Neural cell (in vitro differentiated cells): ENCODE measurements around the gene TSPAN3. TPM values are rescaled to one million over a fixed set of nuclear protein-coding genes. Genes with fewer than 3 reads are reported as not detected.

Source experiments
- H2AFZ ChIP-seq: fragments of 200-600, 300-800 bp; sonication (generic), shearing (Covaris generic); 2 replicates; pipeline ENCODE4 v1.6.0; 2014; ENCODE audit warnings: low read depth, mild to moderate bottlenecking, antibody characterized with exemption, low read length, moderate library complexity
- H3F3A ChIP-seq: fragments of 200-600 bp; shearing (Covaris generic); 2 replicates; pipeline ENCODE4 v1.6.1; 2016; ENCODE audit warnings: mild to moderate bottlenecking, moderate library complexity, mixed read lengths, antibody characterized with exemption, low read length; ENCODE audit not compliant: insufficient read depth, poor library complexity, severe bottlenecking
- H3K27ac ChIP-seq: fragments of 200-600, 300-800 bp; sonication (generic), shearing (Covaris generic); 2 replicates; pipeline ENCODE4 v1.5.1; 2014; ENCODE audit warnings: mild to moderate bottlenecking, low read length, moderate library complexity
- H3K27me3 ChIP-seq: fragments of 300-800, 200-600 bp; sonication (generic), shearing (Covaris generic); 2 replicates; pipeline ENCODE4 v1.6.0; 2014; ENCODE audit warnings: mild to moderate bottlenecking, low read depth, low read length, moderate library complexity; ENCODE audit not compliant: insufficient read depth
- H3K36me3 ChIP-seq: fragments of 300-800, 200-600 bp; sonication (generic), shearing (Covaris generic); 2 replicates; pipeline ENCODE4 v1.5.1; 2014; ENCODE audit warnings: mild to moderate bottlenecking, antibody characterized with exemption, low read length, moderate library complexity; ENCODE audit not compliant: insufficient read depth
- H3K4me2 ChIP-seq: fragments of 300-800, 200-600 bp; sonication (generic), shearing (Covaris generic); 2 replicates; pipeline ENCODE4 v1.6.0; 2014; ENCODE audit warnings: mild to moderate bottlenecking, low read length
- H3K4me3 ChIP-seq: fragments of 300-800, 200-600 bp; sonication (generic), shearing (Covaris generic); 2 replicates; pipeline ENCODE4 v1.5.1; 2014; ENCODE audit warnings: mild to moderate bottlenecking, low read length, moderate library complexity
- H3K79me2 ChIP-seq: fragments of 200-600 bp; shearing (Covaris generic); replicated peaks from 2 replicates; pipeline ENCODE4 v1.6.0; 2014; ENCODE audit warnings: mild to moderate bottlenecking, low read length, moderate library complexity; ENCODE audit not compliant: insufficient read depth
- H3K9ac ChIP-seq: fragments of 300-800, 200-600 bp; sonication (generic), shearing (Covaris generic); 2 replicates; pipeline ENCODE4 v1.6.1; 2016; ENCODE audit warnings: mild to moderate bottlenecking, low read length, mixed read lengths
- H3K9me2 ChIP-seq: fragments of 200-600 bp; shearing (Covaris generic); 2 replicates; pipeline ENCODE4 v1.6.1; 2016; ENCODE audit warnings: mild to moderate bottlenecking, low read length, mixed read lengths; ENCODE audit not compliant: insufficient read depth
- H3K9me3 ChIP-seq: fragments of 200-600, 300-800 bp; sonication (generic), shearing (Covaris generic); 2 replicates; pipeline ENCODE4 v1.6.1; 2016; ENCODE audit warnings: mild to moderate bottlenecking, mixed run types, low read length, moderate library complexity, mixed read lengths
- H4K20me1 ChIP-seq: fragments of 200-600 bp; shearing (Covaris generic); 2 replicates; pipeline ENCODE4 v1.6.1; 2016; ENCODE audit warnings: mild to moderate bottlenecking, mixed run types; ENCODE audit not compliant: insufficient read depth
- EP300 ChIP-seq: fragments of 450-650 bp; conservative IDR thresholded peaks from 2 replicates; pipeline ENCODE4 v1.6.1; 2014; ENCODE audit warnings: antibody characterized with exemption, mild to moderate bottlenecking, moderate library complexity; ENCODE audit not compliant: poor library complexity, severe bottlenecking
- EZH2 ChIP-seq: fragments of 200-600, 300-800 bp; shearing (Covaris generic), sonication (generic); IDR thresholded peaks from 2 replicates; pipeline ENCODE4 v1.6.1; 2014; ENCODE audit warnings: antibody characterized with exemption, low read length, borderline replicate concordance, mild to moderate bottlenecking; ENCODE audit not compliant: insufficient read depth, poor library complexity, severe bottlenecking
- MXI1 ChIP-seq: fragments of 450-650 bp; conservative IDR thresholded peaks from 2 replicates; pipeline ENCODE4 v1.6.1; 2014; ENCODE audit warnings: antibody characterized with exemption, mild to moderate bottlenecking; ENCODE audit not compliant: poor library complexity, severe bottlenecking
- POLR2AphosphoS5 ChIP-seq: IDR thresholded peaks from 2 replicates; pipeline ENCODE4 v1.6.1; 2012
- RAD21 ChIP-seq: fragments of 450-650 bp; conservative IDR thresholded peaks from 2 replicates; pipeline ENCODE4 v1.6.1; 2014; ENCODE audit warnings: antibody characterized with exemption, mild to moderate bottlenecking, moderate library complexity
- SMC3 ChIP-seq: fragments of 450-650 bp; conservative IDR thresholded peaks from 2 replicates; pipeline ENCODE4 v1.6.1; 2014; ENCODE audit warnings: antibody characterized with exemption, mild to moderate bottlenecking, moderate library complexity; ENCODE audit not compliant: poor library complexity
- TAF1 ChIP-seq: IDR thresholded peaks from 2 replicates; pipeline ENCODE4 v1.6.1; 2012; ENCODE audit warnings: low read depth
- polyA plus RNA-seq: library from polyadenylated mRNA; depleted of rRNA; stranded (reverse); fragments of >200 nt; gene quantifications from 2 replicates; pipeline ENCODE4 v1.2.3, GENCODE V29; 2014
- TF ChIP-seq, protein P1 (sequence below): IDR thresholded peaks from 2 replicates; pipeline ENCODE4 v1.6.1; 2012; ENCODE audit warnings: borderline replicate concordance
- TF ChIP-seq, protein P2 (sequence below): fragments of 450-650 bp; IDR thresholded peaks from 2 replicates; pipeline ENCODE4 v1.5.1; 2014; ENCODE audit warnings: antibody characterized with exemption, mild to moderate bottlenecking, moderate library complexity; ENCODE audit not compliant: poor library complexity, severe bottlenecking

Gene TSPAN3
- polyA plus RNA-seq, 1 donor from 2014 or later: 815 TPM

DNA sequence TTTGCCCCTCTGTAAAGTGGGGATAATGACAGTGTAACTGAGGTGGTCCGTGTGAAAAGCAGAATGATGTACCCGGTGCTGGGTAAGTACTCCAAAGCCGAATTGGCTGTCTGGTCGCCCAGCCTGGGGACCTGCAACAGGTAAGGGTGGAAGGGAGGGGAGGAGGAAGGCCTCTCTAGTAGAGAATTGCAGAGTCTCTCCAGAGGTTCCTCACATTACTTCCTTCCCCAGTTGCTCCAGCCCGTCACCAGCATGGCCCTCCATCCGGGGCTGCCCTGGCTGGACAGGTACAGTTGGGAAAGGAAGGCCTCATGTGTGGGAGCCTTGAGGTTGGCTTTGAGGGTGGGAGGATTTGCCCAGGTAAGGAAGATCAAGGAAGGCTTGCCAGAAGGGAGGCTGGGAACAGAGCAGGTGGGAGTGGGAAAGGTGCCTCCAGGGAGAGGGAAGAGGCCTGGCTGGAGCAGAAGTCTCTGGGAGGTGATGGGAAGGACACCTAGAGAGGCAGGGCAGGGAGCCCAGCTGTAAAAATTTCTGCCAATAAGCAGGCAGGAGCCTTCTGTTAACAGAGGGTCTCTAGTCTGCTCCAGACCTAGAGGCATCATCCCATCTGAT lies 77.7 kb downstream of the TSPAN3 start:
- H3K9me2 ChIP-seq: no peaks in the 10 kb centered on the region
- no peaks in the 10 kb centered on the region for H3K36me3 ChIP-seq
- H3K9ac ChIP-seq: no peak overlapping the region
- H2AFZ ChIP-seq: no peak overlapping the region
- H3K4me3 ChIP-seq: no peak overlapping the region
- H4K20me1 ChIP-seq: no peaks in the 10 kb centered on the region
- no peaks in the 10 kb centered on the region for H3K27me3 ChIP-seq
- H3K27ac ChIP-seq: no peak overlapping the region
- TF ChIP-seq RAD21 (no peak), POLR2AphosphoS5 (no peak), SMC3 (no peak), EZH2 (no peak), EP300 (no peak), TAF1 (no peak), MXI1 (no peak)
- TF ChIP-seq, protein P1, sequence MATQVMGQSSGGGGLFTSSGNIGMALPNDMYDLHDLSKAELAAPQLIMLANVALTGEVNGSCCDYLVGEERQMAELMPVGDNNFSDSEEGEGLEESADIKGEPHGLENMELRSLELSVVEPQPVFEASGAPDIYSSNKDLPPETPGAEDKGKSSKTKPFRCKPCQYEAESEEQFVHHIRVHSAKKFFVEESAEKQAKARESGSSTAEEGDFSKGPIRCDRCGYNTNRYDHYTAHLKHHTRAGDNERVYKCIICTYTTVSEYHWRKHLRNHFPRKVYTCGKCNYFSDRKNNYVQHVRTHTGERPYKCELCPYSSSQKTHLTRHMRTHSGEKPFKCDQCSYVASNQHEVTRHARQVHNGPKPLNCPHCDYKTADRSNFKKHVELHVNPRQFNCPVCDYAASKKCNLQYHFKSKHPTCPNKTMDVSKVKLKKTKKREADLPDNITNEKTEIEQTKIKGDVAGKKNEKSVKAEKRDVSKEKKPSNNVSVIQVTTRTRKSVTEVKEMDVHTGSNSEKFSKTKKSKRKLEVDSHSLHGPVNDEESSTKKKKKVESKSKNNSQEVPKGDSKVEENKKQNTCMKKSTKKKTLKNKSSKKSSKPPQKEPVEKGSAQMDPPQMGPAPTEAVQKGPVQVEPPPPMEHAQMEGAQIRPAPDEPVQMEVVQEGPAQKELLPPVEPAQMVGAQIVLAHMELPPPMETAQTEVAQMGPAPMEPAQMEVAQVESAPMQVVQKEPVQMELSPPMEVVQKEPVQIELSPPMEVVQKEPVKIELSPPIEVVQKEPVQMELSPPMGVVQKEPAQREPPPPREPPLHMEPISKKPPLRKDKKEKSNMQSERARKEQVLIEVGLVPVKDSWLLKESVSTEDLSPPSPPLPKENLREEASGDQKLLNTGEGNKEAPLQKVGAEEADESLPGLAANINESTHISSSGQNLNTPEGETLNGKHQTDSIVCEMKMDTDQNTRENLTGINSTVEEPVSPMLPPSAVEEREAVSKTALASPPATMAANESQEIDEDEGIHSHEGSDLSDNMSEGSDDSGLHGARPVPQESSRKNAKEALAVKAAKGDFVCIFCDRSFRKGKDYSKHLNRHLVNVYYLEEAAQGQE: no peak
- TF ChIP-seq, protein P2, sequence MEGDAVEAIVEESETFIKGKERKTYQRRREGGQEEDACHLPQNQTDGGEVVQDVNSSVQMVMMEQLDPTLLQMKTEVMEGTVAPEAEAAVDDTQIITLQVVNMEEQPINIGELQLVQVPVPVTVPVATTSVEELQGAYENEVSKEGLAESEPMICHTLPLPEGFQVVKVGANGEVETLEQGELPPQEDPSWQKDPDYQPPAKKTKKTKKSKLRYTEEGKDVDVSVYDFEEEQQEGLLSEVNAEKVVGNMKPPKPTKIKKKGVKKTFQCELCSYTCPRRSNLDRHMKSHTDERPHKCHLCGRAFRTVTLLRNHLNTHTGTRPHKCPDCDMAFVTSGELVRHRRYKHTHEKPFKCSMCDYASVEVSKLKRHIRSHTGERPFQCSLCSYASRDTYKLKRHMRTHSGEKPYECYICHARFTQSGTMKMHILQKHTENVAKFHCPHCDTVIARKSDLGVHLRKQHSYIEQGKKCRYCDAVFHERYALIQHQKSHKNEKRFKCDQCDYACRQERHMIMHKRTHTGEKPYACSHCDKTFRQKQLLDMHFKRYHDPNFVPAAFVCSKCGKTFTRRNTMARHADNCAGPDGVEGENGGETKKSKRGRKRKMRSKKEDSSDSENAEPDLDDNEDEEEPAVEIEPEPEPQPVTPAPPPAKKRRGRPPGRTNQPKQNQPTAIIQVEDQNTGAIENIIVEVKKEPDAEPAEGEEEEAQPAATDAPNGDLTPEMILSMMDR: no peak
- H3F3A ChIP-seq: no peaks in the 10 kb centered on the region
- no peaks in the 10 kb centered on the region for H3K9me3 ChIP-seq
- no peaks in the 10 kb centered on the region for H3K79me2 ChIP-seq
- H3K4me2 ChIP-seq: no peak overlapping the region

DNA sequence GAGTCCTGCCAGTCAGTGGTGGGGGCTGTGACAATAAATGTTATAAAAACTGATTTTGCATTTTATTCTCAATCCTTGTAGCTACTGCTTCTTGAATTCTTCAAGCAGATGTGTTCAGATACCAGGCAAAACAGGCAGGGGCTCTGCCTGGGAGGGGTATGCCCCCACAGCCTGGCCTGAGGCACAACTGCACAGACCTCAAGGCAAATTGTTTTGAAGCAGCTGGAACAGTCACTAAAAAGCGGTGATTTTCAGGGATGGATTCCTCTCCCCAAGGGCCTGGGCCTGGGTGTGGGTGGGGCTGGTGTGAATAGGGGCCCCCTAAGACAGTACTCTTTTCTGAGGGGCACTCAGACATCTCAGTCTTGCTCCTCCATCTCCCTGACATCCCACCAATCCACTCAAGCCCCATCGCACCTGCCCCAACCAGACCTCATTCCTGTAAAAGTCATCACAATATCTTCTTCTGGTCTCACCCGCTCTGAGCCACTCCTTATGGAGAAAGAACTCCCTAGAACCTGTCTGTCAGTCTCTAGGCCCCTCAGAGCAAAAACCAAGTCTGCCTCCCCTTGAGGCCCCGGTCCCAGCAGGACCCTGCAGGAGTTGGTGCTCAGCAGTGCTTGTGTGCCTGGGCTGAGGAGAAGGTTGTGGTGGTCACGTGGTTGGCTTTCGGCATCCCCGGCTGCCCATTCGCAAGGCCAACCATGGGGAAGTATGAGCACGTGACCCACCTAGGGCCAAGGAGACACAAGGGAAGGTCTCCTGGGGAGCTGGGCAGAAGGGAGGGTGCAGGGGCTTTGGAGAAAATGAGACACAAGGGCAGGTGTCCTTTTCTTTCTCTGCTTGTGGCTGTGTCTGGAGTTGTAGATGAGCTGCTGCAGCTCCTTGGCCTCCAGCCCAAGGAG lies 78.9 kb downstream of the TSPAN3 start:
- Histone ChIP-seq H2AFZ (no peak overlapping the region), H3K9me3 (no peaks in the 10 kb centered on the region), H3K9ac (no peak overlapping the region), H4K20me1 (no peaks in the 10 kb centered on the region), H3F3A (no peaks in the 10 kb centered on the region), H3K79me2 (no peaks in the 10 kb centered on the region), H3K4me2 (no peak overlapping the region), H3K27ac (no peak overlapping the region), H3K4me3 (no peak overlapping the region), H3K27me3 (no peaks in the 10 kb centered on the region), H3K9me2 (no peaks in the 10 kb centered on the region), H3K36me3 (no peaks in the 10 kb centered on the region)
- TF ChIP-seq EZH2 (no peak), POLR2AphosphoS5 (no peak)

Other genes with a start within 250 kb of the TSPAN3 start
- gene SCAPER, start 165.8 kb downstream of the TSPAN3 start, polyA plus RNA-seq: 59.9 and 77.1 TPM in 2 replicates
- gene RCN2, start 139.4 kb downstream of the TSPAN3 start, polyA plus RNA-seq: 355 and 400 TPM in 2 replicates
- gene PSTPIP1, start 76.0 kb downstream of the TSPAN3 start, polyA plus RNA-seq: not detected in 2 replicates